ENCODE measurements around the gene LGALS8.

The LGALS8 gene

GRCh38 chr1:236535662-236536161 lies 11.9 kb downstream of the LGALS8 start:
- TF ChIP-seq ZNF565 (CRISPR knock-in tag; conservative IDR thresholded peaks at IDR 0.05; ENCODE audit: low read depth) (no peak), POU6F1 (CRISPR knock-in tag; IDR thresholded peaks at IDR 0.05; ENCODE audit: borderline replicate concordance, low read depth) (no peak), TOX (CRISPR knock-in tag; IDR thresholded peaks at IDR 0.05; ENCODE audit: borderline replicate concordance) (no peak), CREB5 (CRISPR knock-in tag; IDR thresholded peaks at IDR 0.05; ENCODE audit: low read depth) (no peak), ZFP30 (CRISPR knock-in tag; IDR thresholded peaks at IDR 0.05) (no peak), TSHZ2 (CRISPR knock-in tag; IDR thresholded peaks at IDR 0.05) (no peak), ZC3H10 (CRISPR knock-in tag; IDR thresholded peaks at IDR 0.05) (no peak), ZNF8 (CRISPR knock-in tag; IDR thresholded peaks at IDR 0.05) (no peak), SNAI2 (CRISPR knock-in tag; IDR thresholded peaks at IDR 0.05) (no peak), BACH2 (CRISPR knock-in tag; IDR thresholded peaks at IDR 0.05; ENCODE audit: borderline replicate concordance) (no peak), ARNTL (CRISPR knock-in tag; IDR thresholded peaks at IDR 0.05; ENCODE audit: borderline replicate concordance, low read depth) (no peak), CSDC2 (CRISPR knock-in tag; IDR thresholded peaks at IDR 0.05) (no peak), ZFP3 (CRISPR knock-in tag; IDR thresholded peaks at IDR 0.05) (no peak), OSR1 (CRISPR knock-in tag; IDR thresholded peaks at IDR 0.05) (no peak), ESRRG (CRISPR knock-in tag; IDR thresholded peaks at IDR 0.05) (no peak), PPARA (CRISPR knock-in tag; IDR thresholded peaks at IDR 0.05; ENCODE audit: borderline replicate concordance) (no peak)
- ATAC-seq, result no peak

- TF ChIP-seq GLIS3 (CRISPR knock-in tag; IDR thresholded peaks at IDR 0.05) (no peak), SNAI2 (CRISPR knock-in tag; IDR thresholded peaks at IDR 0.05) (no peak), CSRNP3 (CRISPR knock-in tag; IDR thresholded peaks at IDR 0.05) (no peak), TOX (CRISPR knock-in tag; IDR thresholded peaks at IDR 0.05; ENCODE audit: borderline replicate concordance) (no peak), ESRRG (CRISPR knock-in tag; IDR thresholded peaks at IDR 0.05) (no peak), RARB (CRISPR knock-in tag; IDR thresholded peaks at IDR 0.05) (no peak), TSHZ2 (CRISPR knock-in tag; IDR thresholded peaks at IDR 0.05) (no peak), CREB5 (CRISPR knock-in tag; IDR thresholded peaks at IDR 0.05; ENCODE audit: low read depth) (no peak), POU6F1 (CRISPR knock-in tag; IDR thresholded peaks at IDR 0.05; ENCODE audit: borderline replicate concordance, low read depth) (no peak), ZNF8 (CRISPR knock-in tag; IDR thresholded peaks at IDR 0.05) (no peak), ZNF565 (CRISPR knock-in tag; conservative IDR thresholded peaks at IDR 0.05; ENCODE audit: low read depth) (no peak), ZNF70 (CRISPR knock-in tag; IDR thresholded peaks at IDR 0.05) (no peak)
- ATAC-seq, result no peak
Measured at GRCh38 chr1:236536540-236536939, 12.8 kb downstream of the LGALS8 start.
